Measurements from ENCODE around the gene MAST4.

MAST4 gene

GRCh38 chr5:66595756-66596635 lies at the start of gene MAST4:
MAST4 (plus strand) TSS chr5:66596393; CDS start chr5:66596656, 263 bp downstream.
- peak; percentile 71 for DNase-seq (ENCODE audit: low read depth)

GRCh38 chr5:66546541-66546940 lies 49.7 kb upstream of the MAST4 start:
- no peak for DNase-seq (ENCODE audit: low read depth)

GRCh38 chr5:66551338-66551737 lies 44.9 kb upstream of the MAST4 start:
- DNase-seq (ENCODE audit: low read depth) = no peak

GRCh38 chr5:66551945-66552344 lies 44.2 kb upstream of the MAST4 start:
- DNase-seq (ENCODE audit: low read depth) = no peak

- DNase-seq (ENCODE audit: low read depth) = no peak
These were observed 42.8 kb upstream of the MAST4 start for GRCh38 chr5:66553368-66553912.

- no peak for DNase-seq (ENCODE audit: low read depth)
These were observed 42.1 kb upstream of the MAST4 start for GRCh38 chr5:66553916-66554575.

GRCh38 chr5:66554884-66555283 lies 41.3 kb upstream of the MAST4 start:
- no peak for DNase-seq (ENCODE audit: low read depth)

GRCh38 chr5:66558560-66558959 lies 37.6 kb upstream of the MAST4 start:
- no peak for DNase-seq (ENCODE audit: low read depth)

- no peak for DNase-seq (ENCODE audit: low read depth)
These were observed 35.8 kb upstream of the MAST4 start for GRCh38 chr5:66560371-66560770.

GRCh38 chr5:66561256-66561990 lies 34.8 kb upstream of the MAST4 start:
- DNase-seq (ENCODE audit: low read depth) = no peak

GRCh38 chr5:66565878-66566277 lies 30.3 kb upstream of the MAST4 start:
- no peak for DNase-seq (ENCODE audit: low read depth)

- DNase-seq (ENCODE audit: low read depth) = no peak
These were observed 28.7 kb upstream of the MAST4 start for GRCh38 chr5:66567474-66567873.

- no peak for DNase-seq (ENCODE audit: low read depth)
These were observed 26.0 kb upstream of the MAST4 start for GRCh38 chr5:66570201-66570600.

GRCh38 chr5:66573733-66574132 lies 22.5 kb upstream of the MAST4 start:
- DNase-seq (ENCODE audit: low read depth) = no peak

- DNase-seq (ENCODE audit: low read depth) = no peak
These were observed 13.6 kb upstream of the MAST4 start for GRCh38 chr5:66582499-66583165.

GRCh38 chr5:66585291-66585690 lies 10.9 kb upstream of the MAST4 start:
- no peak for DNase-seq (ENCODE audit: low read depth)

GRCh38 chr5:66587771-66588170 lies 8.4 kb upstream of the MAST4 start:
- no peak for DNase-seq (ENCODE audit: low read depth)

GRCh38 chr5:66596636-66597182 lies 516 bp downstream of the MAST4 start:
- no peak for DNase-seq (ENCODE audit: low read depth)

- DNase-seq (ENCODE audit: low read depth) = no peak
These were observed 1.1 kb downstream of the MAST4 start for GRCh38 chr5:66597183-66597757.

- DNase-seq (ENCODE audit: low read depth) = no peak
These were observed 6.4 kb downstream of the MAST4 start for GRCh38 chr5:66602621-66603020.

- no peak for DNase-seq (ENCODE audit: low read depth)
These were observed 7.0 kb downstream of the MAST4 start for GRCh38 chr5:66603164-66603563.

All from CMK (cell line).